GM12878 (cell line): ENCODE measurements around the gene ROBO4. TPM values are rescaled to one million over a fixed set of nuclear protein-coding genes. Genes with fewer than 3 reads are reported as not detected.

Source experiments
- ATAC-seq: fragments of 200-7000 bp; cut with Tn5 transposase; 3 replicates; pipeline ENCODE4 v1.9.1; 2020; ENCODE audit warnings: mild to moderate bottlenecking, moderate library complexity
- BruUV-seq: library from RNA; stranded (reverse); fragments of 400-500 nt; replicated peaks from 2 replicates; lab custom pipeline; 2021; lab: Mats Ljungman, UMichigan
- CTCF ChIA-PET: fragments of 300-600 bp; sonication (Branson Sonifier 250); formaldehyde crosslinking; extraction: SDS; loops from one replicate; lab custom pipeline; 2021; ENCODE audit warnings: inconsistent platforms; lab: Yijun Ruan, JAX
- POLR2A ChIA-PET: fragments of 350-600 bp; formaldehyde crosslinking; extraction: SDS; loops from one replicate; lab custom pipeline; 2021; ENCODE audit warnings: inconsistent platforms; lab: Charles Lee
- RAD21 ChIA-PET: fragments of 300-600 bp; sonication (Branson Sonifier 250); formaldehyde crosslinking; loops from one replicate; lab custom pipeline; 2023; ENCODE audit warnings: antibody characterized with exemption; ENCODE audit not compliant: unreplicated experiment; lab: Charles Lee
- SMC1A ChIA-PET: fragments of 300-600 bp; sonication (Branson Sonifier 250); formaldehyde crosslinking; loops from one replicate; lab custom pipeline; 2023; ENCODE audit not compliant: unreplicated experiment, uncharacterized antibody; lab: Charles Lee
- DNase-seq: peaks from one replicate; pipeline ENCODE4 v3.0.0-alpha.2; 2011; ENCODE audit warnings: low read depth, low spot score
- FAIRE-seq: peaks from 3 replicates; lab custom pipeline; 2011; peaks lifted over from hg19 to GRCh38; lab: Jason Lieb, UNC
- H2AFZ ChIP-seq: 2 replicates; pipeline ENCODE4 v1.6.0; 2011; ENCODE audit warnings: low read depth, low read length, control low read depth; ENCODE audit not compliant: control insufficient read depth
- H3K27ac ChIP-seq: 2 replicates; pipeline ENCODE4 v1.5.1; 2011; ENCODE audit warnings: control low read depth; ENCODE audit not compliant: control insufficient read depth, insufficient read depth
- H3K27me3 ChIP-seq, 2 experiments: replicated peaks in 1 of 2; 2 replicates each; pipeline versions ENCODE4 v1.6.0 to v1.6.1; 2011; ENCODE audit warnings: low read length in 1 of 2; ENCODE audit not compliant: control insufficient read depth in 2 of 2, insufficient read depth in 2 of 2
- H3K36me3 ChIP-seq, 2 experiments: 2 replicates each; pipeline ENCODE4 v1.5.1; 2011; ENCODE audit warnings: low read length in 1 of 2; ENCODE audit not compliant: control insufficient read depth in 2 of 2, insufficient read depth in 2 of 2
- H3K4me1 ChIP-seq: 2 replicates; pipeline ENCODE4 v1.6.1; 2011; ENCODE audit warnings: mild to moderate bottlenecking, low read length, moderate library complexity, mixed read lengths; ENCODE audit not compliant: control insufficient read depth, insufficient read depth
- H3K4me2 ChIP-seq: 2 replicates; pipeline ENCODE4 v1.6.0; 2011; ENCODE audit warnings: control low read depth; ENCODE audit not compliant: control insufficient read depth, insufficient read depth
- H3K4me3 ChIP-seq: fragments of 200-600 bp; sonication (generic); 2 replicates; pipeline ENCODE4 v1.5.1; 2016
- H3K79me2 ChIP-seq: 2 replicates; pipeline ENCODE4 v1.6.0; 2011; ENCODE audit warnings: low read length; ENCODE audit not compliant: control insufficient read depth, insufficient read depth
- H3K9ac ChIP-seq: 2 replicates; pipeline ENCODE4 v1.8.0; 2011; ENCODE audit warnings: low read length, control low read depth, mixed read lengths; ENCODE audit not compliant: control insufficient read depth, insufficient read depth
- H3K9me3 ChIP-seq: replicated peaks from 3 replicates; pipeline ENCODE4 v1.5.1; 2011; ENCODE audit warnings: mild to moderate bottlenecking, low read length; ENCODE audit not compliant: control insufficient read depth, insufficient read depth
- H4K20me1 ChIP-seq: 2 replicates; pipeline ENCODE4 v1.6.0; 2011; ENCODE audit not compliant: control insufficient read depth, insufficient read depth
- BCL11A ChIP-seq: IDR thresholded peaks from 2 replicates; pipeline ENCODE4 v1.6.1; 2011; ENCODE audit warnings: low read depth, low read length
- FOXK2 ChIP-seq: fragments of 450-650 bp; IDR thresholded peaks from 2 replicates; pipeline ENCODE4 v1.6.1; 2017; ENCODE audit warnings: mild to moderate bottlenecking, moderate library complexity
- KLF5 ChIP-seq: fragments of 450-650 bp; IDR thresholded peaks from 2 replicates; pipeline ENCODE4 v1.6.1; 2014; ENCODE audit warnings: mild to moderate bottlenecking; ENCODE audit not compliant: partially characterized antibody
- SP1 ChIP-seq: IDR thresholded peaks from one replicate; pipeline ENCODE4 v1.6.1; 2011; ENCODE audit warnings: low read depth, low read length
- USF2 ChIP-seq: IDR thresholded peaks from 2 replicates; pipeline ENCODE4 v1.6.1; 2011; ENCODE audit warnings: low read depth, low read length, improper control_type of control experiment, borderline replicate concordance
- WGBS: methylation state at CpG from one replicate; pipeline ENCODE4 v1.1.6; 2016; ENCODE audit warnings: low lambda C conversion rate; ENCODE audit not compliant: insufficient replicate concordance, insufficient coverage; ENCODE audit errors: missing lambda C conversion rate; 5-methylcytosine and 5-hydroxymethylcytosine counted together
- in situ Hi-C: fragments of 300-500 bp; cut with MboI; formaldehyde crosslinking; loops from 9 replicates; pipeline ENCODE4 v1.14.3; 2018; ENCODE audit warnings: mixed read lengths
- intact Hi-C: fragments of 100-400 bp; cut with micrococcal nuclease; formaldehyde crosslinking; loops from one replicate; pipeline ENCODE4 v1.14.2; 2022; ENCODE audit not compliant: unreplicated experiment
- polyA plus RNA-seq, 11 experiments: library from polyadenylated mRNA; depleted of rRNA in 4 of 11; unstranded in 6 of 11; stranded (reverse) in 5 of 11; fragments of >200 nt; fragmentation: Nextera tagmentation in 4 of 11; fragmentation: Illumina TruSeq in 1 of 11; extraction: Ambion mirVana in 4 of 11; extraction: Trizol in 1 of 11; gene quantifications; 1 replicate in 1 of 11; 2 replicates in 10 of 11; pipeline versions ENCODE4 v1.2.1 to v1.2.3, GENCODE V29; 2011 to 2016; ENCODE audit warnings: inconsistent platforms in 2 of 11, missing spikeins in 2 of 11, low read depth in 1 of 11
- total RNA-seq, 4 experiments: library from RNA; depleted of rRNA in 3 of 4; stranded (reverse); fragments of >200 nt in 3 of 4; fragmentation: Illumina TruSeq in 1 of 4; extraction: Trizol in 1 of 4; gene quantifications; 2 replicates each; pipeline versions ENCODE4 v1.2.1 to v1.2.3, GENCODE V29; 2013 to 2021
- TF ChIP-seq, protein P1 (sequence below): fragments of 150-350 bp; IDR thresholded peaks from 2 replicates; pipeline ENCODE4 v1.6.1; 2016; ENCODE audit warnings: low read depth, low read length

The ROBO4 gene
- total and polyA plus RNA-seq, 10 of the 15 experiments (the other 5 are each of a cell fraction or from before 2014, with no cell fraction given), result not detected

- no peaks in the 10 kb centered on the region for H3K36me3 ChIP-seq
- no peaks in the 10 kb centered on the region for H3K9me3 ChIP-seq
- CTCF ChIA-PET, result no interaction called here
- no TSS peak for BruUV-seq
- no peaks in the 10 kb centered on the region for H3K4me1 ChIP-seq
- no peaks in the 10 kb centered on the region for H3K79me2 ChIP-seq
- H3K9ac ChIP-seq, result no peak overlapping the region
- DNase-seq (no peak), ATAC-seq (no peak), FAIRE-seq (no peak)
- intact Hi-C loops, result no loop called here
- POLR2A ChIA-PET, result no interaction called here
- H3K4me2 ChIP-seq, result no peak overlapping the region
- no peak for TF ChIP-seq KLF5
- TF ChIP-seq, protein P1, sequence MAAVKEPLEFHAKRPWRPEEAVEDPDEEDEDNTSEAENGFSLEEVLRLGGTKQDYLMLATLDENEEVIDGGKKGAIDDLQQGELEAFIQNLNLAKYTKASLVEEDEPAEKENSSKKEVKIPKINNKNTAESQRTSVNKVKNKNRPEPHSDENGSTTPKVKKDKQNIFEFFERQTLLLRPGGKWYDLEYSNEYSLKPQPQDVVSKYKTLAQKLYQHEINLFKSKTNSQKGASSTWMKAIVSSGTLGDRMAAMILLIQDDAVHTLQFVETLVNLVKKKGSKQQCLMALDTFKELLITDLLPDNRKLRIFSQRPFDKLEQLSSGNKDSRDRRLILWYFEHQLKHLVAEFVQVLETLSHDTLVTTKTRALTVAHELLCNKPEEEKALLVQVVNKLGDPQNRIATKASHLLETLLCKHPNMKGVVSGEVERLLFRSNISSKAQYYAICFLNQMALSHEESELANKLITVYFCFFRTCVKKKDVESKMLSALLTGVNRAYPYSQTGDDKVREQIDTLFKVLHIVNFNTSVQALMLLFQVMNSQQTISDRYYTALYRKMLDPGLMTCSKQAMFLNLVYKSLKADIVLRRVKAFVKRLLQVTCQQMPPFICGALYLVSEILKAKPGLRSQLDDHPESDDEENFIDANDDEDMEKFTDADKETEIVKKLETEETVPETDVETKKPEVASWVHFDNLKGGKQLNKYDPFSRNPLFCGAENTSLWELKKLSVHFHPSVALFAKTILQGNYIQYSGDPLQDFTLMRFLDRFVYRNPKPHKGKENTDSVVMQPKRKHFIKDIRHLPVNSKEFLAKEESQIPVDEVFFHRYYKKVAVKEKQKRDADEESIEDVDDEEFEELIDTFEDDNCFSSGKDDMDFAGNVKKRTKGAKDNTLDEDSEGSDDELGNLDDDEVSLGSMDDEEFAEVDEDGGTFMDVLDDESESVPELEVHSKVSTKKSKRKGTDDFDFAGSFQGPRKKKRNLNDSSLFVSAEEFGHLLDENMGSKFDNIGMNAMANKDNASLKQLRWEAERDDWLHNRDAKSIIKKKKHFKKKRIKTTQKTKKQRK, result no peak
- TF ChIP-seq FOXK2, result no peak
- no peak for TF ChIP-seq SP1
- no peak for TF ChIP-seq USF2
- no peak for TF ChIP-seq BCL11A
- H2AFZ ChIP-seq, result no peak overlapping the region
- in situ Hi-C loops, result no loop called here
- H4K20me1 ChIP-seq, result no peaks in the 10 kb centered on the region
- H3K27ac ChIP-seq, result no peak overlapping the region
- H3K4me3 ChIP-seq, result no peak overlapping the region
- peaks cover 0 to 2% of the 10 kb centered on the region in 2 experiments; a peak in 1 of 4 replicates for H3K27me3 ChIP-seq
- SMC1A ChIA-PET, result interaction anchor here (1.2 kb wide), 1 partner anchor 31 kb away, joined by 3 read pairs; the partner anchor contains the start of gene CCDC15
- RAD21 ChIA-PET, result no interaction called here
- 58% methylated on average over 4 of the region's 4 CpGs for WGBS
Observed at GRCh38 chr11:124922831-124923230, 25.2 kb upstream of the ROBO4 start.
